ENCODE measurements around the gene SEMA4A.

Gene SEMA4A

DNA sequence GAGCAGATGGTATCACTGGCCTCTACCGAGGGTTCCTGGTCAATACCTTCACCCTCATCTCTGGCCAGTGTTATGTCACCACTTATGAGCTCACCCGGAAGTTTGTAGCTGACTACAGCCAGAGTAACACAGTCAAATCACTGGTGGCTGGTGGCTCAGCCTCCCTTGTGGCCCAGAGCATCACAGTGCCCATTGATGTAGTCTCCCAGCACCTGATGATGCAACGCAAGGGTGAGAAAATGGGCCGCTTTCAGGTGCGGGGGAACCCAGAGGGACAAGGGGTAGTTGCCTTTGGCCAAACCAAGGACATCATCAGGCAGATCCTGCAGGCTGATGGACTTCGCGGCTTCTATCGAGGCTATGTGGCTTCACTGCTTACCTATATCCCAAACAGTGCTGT is 46.7 kb downstream of the SEMA4A start:
- POLR2A ChIA-PET = interaction anchor here (2.7 kb wide), 1 partner anchor 12 kb away, joined by 12 read pairs; the partner anchor contains the start of gene PMF1
- no peak for DNase-seq (ENCODE audit: extremely low spot score)
- TF ChIP-seq, protein P1, sequence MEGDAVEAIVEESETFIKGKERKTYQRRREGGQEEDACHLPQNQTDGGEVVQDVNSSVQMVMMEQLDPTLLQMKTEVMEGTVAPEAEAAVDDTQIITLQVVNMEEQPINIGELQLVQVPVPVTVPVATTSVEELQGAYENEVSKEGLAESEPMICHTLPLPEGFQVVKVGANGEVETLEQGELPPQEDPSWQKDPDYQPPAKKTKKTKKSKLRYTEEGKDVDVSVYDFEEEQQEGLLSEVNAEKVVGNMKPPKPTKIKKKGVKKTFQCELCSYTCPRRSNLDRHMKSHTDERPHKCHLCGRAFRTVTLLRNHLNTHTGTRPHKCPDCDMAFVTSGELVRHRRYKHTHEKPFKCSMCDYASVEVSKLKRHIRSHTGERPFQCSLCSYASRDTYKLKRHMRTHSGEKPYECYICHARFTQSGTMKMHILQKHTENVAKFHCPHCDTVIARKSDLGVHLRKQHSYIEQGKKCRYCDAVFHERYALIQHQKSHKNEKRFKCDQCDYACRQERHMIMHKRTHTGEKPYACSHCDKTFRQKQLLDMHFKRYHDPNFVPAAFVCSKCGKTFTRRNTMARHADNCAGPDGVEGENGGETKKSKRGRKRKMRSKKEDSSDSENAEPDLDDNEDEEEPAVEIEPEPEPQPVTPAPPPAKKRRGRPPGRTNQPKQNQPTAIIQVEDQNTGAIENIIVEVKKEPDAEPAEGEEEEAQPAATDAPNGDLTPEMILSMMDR (IDR thresholded peaks at IDR 0.05; ENCODE audit: control extremely low read depth, extremely low read depth, low read depth, missing control alignments) = no peak
- CTCF ChIA-PET = interaction anchor here (1.0 to 4.5 kb wide), 11 partner anchors 9 to 134 kb away, joined by 3 to 27 read pairs (median 4); no protein-coding TSS in a partner anchor

DNA sequence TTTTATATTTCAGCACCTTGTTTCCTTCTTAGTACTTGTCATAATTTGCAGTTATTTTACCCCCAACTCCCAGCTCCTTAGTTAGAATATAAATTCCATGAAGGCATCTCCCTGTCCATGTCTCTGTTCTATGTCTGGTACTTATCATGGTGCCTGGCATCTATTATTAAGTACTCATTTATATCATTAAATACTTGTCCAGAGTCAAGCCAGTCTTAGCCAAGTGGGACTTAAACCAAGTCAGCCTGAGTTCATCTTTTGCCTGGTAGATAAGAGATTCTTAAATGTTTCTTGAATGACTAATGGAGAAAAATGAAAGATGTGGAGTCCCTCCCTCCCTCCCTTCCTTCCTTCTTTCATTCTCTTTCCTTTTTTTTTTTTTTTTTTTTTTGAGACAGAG is 49.9 kb downstream of the SEMA4A start:
- POLR2A ChIA-PET = no interaction called here
- TF ChIP-seq, protein P1 (IDR thresholded peaks at IDR 0.05; ENCODE audit: control extremely low read depth, extremely low read depth, low read depth, missing control alignments) = no peak
- CTCF ChIA-PET = interaction anchor here (1.4 to 3.2 kb wide), 3 partner anchors 9 to 106 kb away, joined by 4 to 14 read pairs (median 5); partner anchors contain the start of gene PMF1
- no peak for DNase-seq (ENCODE audit: extremely low spot score)

DNA sequence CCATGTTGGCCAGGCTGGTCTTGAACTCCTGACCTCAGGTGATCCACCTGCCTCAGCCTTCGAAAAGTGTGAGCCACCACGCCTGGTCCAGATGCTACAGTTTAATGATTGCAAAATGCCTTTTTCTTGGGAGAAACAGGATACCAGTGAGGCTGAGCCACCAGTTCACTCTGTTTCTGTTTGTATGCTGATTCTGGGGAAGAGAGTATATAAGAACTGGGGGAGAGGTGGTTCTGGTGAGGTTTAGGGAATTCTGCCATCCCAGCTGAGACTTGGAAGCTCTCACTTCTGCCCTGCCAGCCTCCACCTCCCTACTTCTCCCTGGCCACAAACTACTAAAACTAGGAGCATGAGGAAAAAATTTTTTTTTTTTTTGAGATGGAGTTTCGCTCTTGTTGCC is 51.3 kb downstream of the SEMA4A start:
- ChIA-PET POLR2A (no interaction called here), CTCF (interaction anchor here (1.2 to 1.8 kb wide), 2 partner anchors 13 to 20 kb away, joined by 4 to 8 read pairs; no protein-coding TSS in a partner anchor)
- no peak for DNase-seq (ENCODE audit: extremely low spot score)
- TF ChIP-seq, protein P1 (IDR thresholded peaks at IDR 0.05; ENCODE audit: control extremely low read depth, extremely low read depth, low read depth, missing control alignments) = no peak

DNA sequence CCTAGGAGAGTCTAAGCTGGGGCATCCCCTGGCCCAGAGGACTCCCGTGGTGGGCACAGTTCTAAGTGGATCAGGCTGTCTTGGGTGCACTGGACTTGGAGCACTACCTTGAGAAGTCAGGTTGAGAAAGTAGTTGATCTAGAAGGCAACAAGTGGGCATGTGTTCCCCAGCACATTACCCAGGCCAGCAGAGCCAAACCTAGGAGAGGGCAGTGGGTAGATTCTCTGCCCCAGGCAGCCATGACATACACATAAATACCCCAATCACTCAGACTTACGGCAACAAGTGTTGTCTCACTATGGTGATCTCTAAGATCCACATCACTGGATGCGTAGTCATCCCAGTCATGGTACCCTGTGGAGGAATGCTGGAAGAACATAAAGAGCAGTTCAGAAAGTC is 57.9 kb downstream of the SEMA4A start:
- TF ChIP-seq, protein P1 (IDR thresholded peaks at IDR 0.05; ENCODE audit: control extremely low read depth, extremely low read depth, low read depth, missing control alignments) = no peak
- DNase-seq (ENCODE audit: extremely low spot score) = no peak
- ChIA-PET CTCF (interaction anchor here (1.0 to 2.4 kb wide), 4 partner anchors 9 to 15 kb away, joined by 4 to 14 read pairs (median 12); no protein-coding TSS in a partner anchor), POLR2A (no interaction called here)

DNA sequence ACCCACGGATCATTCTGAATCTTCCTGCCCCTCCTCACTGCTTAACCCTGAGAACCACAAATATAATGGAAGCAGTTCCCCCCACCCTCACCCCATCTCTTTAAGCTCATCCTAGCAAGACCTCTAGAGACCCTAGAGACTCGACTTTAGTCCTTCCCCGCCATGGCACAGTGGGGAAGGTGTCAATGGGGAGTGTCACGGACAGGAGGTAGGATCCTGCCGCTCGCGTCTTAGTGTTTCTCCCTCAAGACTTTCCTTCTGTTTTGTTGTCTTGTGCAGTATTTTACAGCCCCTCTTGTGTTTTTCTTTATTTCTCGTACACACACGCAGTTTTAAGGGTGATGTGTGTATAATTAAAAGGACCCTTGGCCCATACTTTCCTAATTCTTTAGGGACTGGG is 58.7 kb downstream of the SEMA4A start:
- CTCF ChIA-PET = interaction anchor here (1.0 to 4.8 kb wide), 7 partner anchors 10 to 40 kb away, joined by 3 to 63 read pairs (median 4); partner anchors contain the start of gene SLC25A44
- POLR2A ChIA-PET = interaction anchor here (1.0 to 2.1 kb wide), 6 partner anchors 13 to 94 kb away, joined by 3 to 12 read pairs (median 7); partner anchors contain the start of gene SLC25A44

DNA sequence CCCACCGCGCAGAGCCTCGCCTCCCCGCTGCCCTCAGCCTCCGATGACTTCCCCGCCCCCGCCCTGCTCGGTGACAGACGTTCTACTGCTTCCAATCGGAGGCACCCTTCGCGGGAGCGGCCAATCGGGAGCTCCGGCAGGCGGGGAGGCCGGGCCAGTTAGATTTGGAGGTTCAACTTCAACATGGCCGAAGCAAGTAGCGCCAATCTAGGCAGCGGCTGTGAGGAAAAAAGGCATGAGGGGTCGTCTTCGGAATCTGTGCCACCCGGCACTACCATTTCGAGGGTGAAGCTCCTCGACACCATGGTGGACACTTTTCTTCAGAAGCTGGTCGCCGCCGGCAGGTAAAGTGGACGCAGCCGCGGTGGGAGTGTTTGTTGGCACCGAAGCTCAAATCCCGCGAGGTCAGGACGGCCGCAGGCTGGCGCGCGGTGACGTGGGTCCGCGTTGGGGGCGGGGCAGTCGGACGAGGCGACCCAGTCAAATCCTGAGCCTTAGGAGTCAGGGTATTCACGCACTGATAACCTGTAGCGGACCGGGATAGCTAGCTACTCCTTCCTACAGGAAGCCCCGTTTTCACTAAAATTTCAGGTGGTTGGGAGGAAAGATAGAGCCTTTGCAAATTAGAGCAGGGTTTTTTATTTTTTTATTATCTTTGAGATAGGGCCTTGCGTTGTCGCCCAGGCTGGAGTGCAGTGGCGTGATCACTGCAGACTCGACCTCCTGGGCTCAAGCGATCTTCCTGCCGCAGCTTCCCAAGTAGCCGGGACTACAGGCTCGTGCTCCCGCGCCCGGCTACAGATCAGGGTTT is 59.7 kb downstream of the SEMA4A start, which contains the start of gene PMF1:
Gene PMF1, plus strand, starts transcription at position 175 of the 811 bp plus-strand sequence. Its CDS starts 9 bp downstream, at position 184.
- DNase-seq (ENCODE audit: extremely low spot score) = peak; percentile 99
- CTCF ChIA-PET = interaction anchor here (0.7 to 4.8 kb wide), 14 partner anchors 9 to 121 kb away, joined by 3 to 63 read pairs (median 4); partner anchors contain the start of gene SLC25A44
- TF ChIP-seq, protein P1 (IDR thresholded peaks at IDR 0.05; ENCODE audit: control extremely low read depth, extremely low read depth, low read depth, missing control alignments) = no peak
- POLR2A ChIA-PET = interaction anchor here (0.5 to 2.1 kb wide), 12 partner anchors 11 to 116 kb away, joined by 3 to 12 read pairs (median 6); partner anchors contain the start of gene SLC25A44

More for the DNA sequence above, 58.7 kb downstream of the SEMA4A start:
- DNase-seq (ENCODE audit: extremely low spot score) = no peak
- TF ChIP-seq, protein P1 (IDR thresholded peaks at IDR 0.05; ENCODE audit: control extremely low read depth, extremely low read depth, low read depth, missing control alignments) = no peak
